ENCODE data around the gene SEL1L3.

DNA sequence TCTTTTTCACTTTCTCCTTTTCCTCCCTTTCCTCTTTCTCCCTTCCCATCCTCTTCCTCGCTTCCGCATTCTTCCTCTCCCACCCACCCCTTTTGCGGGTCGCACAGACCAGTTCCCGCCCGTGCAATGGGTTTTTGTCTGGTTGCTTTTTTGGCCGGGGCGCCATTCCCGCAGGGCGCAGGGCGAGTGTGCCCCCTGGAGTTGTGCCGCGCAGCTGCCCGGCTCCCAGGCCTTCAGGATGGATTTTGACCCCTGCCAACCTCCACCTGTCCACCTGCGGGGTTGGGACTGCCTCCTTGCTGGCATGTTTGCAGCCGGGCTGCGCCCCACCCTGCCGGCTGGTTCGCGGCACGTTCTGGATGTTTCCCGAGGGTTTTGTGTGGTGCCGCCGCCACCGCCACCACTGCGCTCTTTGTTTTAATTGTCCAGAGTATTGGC lies 578 bp upstream of the SEL1L3 start:
- TF ChIP-seq, protein P1, sequence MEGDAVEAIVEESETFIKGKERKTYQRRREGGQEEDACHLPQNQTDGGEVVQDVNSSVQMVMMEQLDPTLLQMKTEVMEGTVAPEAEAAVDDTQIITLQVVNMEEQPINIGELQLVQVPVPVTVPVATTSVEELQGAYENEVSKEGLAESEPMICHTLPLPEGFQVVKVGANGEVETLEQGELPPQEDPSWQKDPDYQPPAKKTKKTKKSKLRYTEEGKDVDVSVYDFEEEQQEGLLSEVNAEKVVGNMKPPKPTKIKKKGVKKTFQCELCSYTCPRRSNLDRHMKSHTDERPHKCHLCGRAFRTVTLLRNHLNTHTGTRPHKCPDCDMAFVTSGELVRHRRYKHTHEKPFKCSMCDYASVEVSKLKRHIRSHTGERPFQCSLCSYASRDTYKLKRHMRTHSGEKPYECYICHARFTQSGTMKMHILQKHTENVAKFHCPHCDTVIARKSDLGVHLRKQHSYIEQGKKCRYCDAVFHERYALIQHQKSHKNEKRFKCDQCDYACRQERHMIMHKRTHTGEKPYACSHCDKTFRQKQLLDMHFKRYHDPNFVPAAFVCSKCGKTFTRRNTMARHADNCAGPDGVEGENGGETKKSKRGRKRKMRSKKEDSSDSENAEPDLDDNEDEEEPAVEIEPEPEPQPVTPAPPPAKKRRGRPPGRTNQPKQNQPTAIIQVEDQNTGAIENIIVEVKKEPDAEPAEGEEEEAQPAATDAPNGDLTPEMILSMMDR (conservative IDR thresholded peaks at IDR 0.05; ENCODE audit: low read length) = peak; percentile 76
- TF ChIP-seq EZH2phosphoT487 (IDR thresholded peaks at IDR 0.05; ENCODE audit: borderline replicate concordance, low read depth, low read length) = no peak

Data from OCI-LY7 (cell line).